GM20431 (cell line): ENCODE data around the gene LHX6.

Experiments
- in situ Hi-C: fragments of 300-500 bp; cut with MseI, MboI; formaldehyde crosslinking; loops from one replicate; pipeline ENCODE4 v1.15.0; 2020; ENCODE audit warnings: low sequenced_read_pairs; ENCODE audit not compliant: unreplicated experiment

The LHX6 gene

DNA sequence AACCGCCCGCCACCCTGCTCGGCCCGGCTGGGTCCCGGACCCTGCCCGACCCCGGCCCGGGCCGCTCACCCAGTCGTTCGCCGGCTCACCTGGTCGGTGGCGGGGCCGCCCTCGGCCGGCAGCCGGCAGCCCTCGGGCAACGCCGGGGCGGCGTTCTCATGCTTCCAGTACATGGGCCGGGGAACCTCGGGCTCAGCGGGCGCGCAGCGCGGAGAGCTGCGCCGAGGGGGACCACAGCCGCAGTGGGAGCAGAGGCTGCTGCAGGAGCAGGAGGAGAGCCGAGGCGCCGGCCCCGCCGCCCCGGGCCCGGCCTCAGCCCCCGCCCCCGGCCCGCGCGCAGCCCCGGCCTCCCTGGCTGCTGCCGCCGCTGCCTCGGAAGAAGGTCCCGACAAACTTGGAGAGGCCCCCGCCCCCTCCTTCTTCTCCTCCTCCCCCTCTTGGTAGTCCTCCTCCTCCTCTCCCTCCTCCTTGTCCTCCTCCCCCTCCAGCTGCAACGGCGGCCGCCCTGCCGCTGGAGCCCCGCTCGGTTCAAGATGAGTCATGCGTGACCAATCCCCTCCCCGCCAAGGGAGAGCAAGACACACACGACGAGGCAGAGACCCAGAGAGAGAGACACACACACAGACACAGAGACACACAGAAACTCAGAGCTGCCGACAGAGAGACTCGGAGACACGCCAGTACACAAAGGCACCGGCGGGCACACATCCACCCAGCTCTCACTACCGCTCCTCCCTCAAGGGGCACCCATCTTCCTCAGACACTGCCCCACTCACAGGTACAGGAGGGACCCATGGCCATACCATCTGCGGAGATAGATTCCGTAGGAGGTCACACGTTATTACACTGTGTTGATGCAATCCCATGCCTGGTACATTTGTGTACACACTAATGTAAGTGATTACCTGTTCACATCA is at the start of gene LHX6:
Gene LHX6, minus strand, starts transcription at position 390 of the 917 bp plus-strand sequence. Its CDS starts 217 bp downstream, at position 173.
- in situ Hi-C loops = no loop called here

DNA sequence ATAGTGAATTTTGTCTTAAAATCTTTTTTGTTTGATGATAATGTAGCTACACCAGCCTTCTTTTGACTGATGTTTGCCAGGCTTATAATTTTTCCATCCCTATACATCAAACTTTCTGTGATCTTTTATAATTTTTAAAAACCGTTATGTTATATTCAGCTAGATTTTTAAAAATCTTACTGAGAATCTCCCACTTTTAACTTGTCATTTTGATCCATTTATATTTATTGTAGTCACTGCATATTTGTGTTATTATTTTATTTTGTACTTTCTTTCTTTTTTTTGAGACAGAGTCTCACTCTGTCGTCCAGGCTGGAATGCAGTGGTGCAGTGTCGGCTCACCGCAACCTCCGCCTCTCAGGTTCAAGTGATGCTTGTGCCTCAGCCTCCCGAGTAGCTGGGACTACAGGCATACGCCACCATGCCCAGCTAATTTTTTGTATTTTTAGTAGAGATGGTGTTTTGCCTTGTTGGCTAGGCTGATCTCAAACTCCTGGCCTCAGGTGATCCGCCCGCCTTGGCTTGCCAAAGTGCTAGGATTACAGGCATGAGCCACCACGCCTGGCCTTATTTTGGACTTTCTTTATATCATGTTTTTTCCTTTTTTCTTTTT is 48.6 kb upstream of the LHX6 start:
- in situ Hi-C loops = no loop called here

DNA sequence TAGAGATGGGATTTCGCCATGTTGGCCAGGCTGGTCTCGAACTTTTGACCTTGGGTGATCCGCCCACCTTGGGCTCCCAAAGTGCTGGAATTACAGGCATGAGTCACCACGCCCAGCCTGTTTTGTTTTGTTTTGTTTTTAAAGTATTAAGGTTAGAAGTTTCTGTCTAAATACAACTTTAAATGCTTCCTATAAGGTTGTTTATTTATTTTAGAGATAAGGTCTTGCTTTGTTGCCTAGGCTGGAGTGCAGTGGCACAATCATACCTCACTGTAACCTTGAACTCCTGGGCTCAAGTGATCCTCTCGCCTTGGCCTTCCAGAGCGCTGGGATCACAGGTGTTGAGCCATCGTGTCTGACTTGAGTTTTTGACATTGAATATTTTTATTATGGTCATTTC is 47.3 kb upstream of the LHX6 start:
- in situ Hi-C loops = no loop called here

DNA sequence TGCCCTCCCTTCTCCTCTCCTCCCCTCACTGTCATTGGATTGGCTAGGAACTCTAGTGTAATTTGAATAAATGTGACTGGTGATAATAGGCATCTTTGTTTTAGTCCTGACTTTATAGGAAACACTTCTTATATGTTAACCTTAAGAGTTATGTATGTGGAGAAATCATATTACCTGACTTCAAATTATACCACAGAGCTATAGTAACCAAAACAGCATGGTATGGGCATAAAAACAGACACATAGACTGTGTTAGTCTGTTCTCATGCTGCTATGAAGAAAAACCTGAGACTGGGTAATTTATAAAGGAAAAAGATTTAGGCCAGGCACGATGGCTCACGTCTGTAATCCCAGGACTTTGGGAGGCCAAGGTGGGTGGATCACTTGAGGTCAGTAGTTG is 45.3 kb upstream of the LHX6 start:
- in situ Hi-C loops = no loop called here

DNA sequence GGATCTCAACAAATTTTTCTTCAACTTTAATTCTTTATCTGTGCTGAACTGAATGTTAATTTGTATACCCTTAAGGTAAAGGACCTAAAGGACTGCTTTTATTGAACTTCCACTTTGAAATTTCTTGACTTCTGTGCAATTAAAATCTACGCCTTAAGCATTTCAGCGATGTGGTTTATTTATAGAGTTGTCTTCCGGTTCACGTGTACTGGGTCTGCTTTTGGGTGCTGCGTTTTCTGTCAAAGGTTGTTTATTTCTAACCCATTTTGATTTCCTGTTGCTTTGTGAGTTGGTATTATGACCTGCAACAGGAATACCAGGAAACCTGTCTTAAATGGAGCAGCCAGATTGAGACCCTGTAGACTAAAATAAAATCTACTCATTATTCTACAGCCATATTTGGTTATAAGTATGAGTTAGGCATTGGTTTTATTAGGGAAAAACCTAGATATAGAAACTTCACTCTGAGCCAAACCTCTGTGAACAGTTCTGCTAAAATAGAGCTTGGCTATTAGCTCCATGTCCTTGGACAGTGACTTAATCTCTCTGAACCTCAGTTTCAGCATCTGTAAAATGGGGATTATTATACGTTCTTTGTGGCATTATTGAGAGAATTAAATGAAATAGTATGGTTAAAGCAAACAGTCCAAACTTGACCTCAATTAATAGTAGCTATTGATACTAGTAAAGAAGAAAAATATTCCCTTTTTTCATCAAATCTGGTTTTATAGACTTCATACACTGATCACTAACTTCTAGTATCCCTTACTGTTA is 39.5 kb upstream of the LHX6 start:
- in situ Hi-C loops = no loop called here

DNA sequence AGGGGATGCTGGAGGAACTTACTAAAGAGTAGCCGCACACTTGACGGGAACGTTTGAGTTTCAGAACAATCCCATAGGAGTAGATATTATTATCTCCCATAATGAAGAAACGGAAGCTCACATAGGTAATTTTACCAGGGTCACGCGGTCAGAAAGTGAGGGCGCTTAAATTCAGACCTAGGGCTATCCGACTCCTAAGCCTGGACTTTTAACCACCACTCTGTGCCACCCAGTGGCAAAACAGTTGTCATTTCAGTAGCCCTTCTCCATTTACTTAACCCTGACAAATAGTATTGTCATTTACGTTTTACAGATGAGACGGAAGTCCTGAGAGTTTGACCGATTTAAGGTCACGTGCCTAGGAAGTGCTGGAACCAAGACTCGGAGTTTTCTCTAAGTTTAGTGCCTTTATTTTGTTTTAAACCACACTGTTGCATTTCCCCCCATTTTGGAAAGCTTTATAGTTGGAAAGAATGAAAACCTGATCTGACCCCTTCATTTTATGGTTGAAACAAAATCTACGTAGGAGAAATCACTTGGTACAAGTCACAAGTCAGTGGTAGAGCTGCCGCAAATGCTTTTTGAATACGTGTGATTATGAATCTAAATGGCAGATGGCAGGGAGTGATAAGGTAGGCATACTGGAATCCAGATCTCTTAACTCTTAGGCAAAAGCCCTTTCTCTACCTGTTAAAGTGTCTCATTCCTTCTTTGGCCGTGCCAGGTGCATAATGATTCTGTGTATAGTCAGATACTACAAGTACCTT is 36.6 kb upstream of the LHX6 start:
- in situ Hi-C loops = no loop called here

DNA sequence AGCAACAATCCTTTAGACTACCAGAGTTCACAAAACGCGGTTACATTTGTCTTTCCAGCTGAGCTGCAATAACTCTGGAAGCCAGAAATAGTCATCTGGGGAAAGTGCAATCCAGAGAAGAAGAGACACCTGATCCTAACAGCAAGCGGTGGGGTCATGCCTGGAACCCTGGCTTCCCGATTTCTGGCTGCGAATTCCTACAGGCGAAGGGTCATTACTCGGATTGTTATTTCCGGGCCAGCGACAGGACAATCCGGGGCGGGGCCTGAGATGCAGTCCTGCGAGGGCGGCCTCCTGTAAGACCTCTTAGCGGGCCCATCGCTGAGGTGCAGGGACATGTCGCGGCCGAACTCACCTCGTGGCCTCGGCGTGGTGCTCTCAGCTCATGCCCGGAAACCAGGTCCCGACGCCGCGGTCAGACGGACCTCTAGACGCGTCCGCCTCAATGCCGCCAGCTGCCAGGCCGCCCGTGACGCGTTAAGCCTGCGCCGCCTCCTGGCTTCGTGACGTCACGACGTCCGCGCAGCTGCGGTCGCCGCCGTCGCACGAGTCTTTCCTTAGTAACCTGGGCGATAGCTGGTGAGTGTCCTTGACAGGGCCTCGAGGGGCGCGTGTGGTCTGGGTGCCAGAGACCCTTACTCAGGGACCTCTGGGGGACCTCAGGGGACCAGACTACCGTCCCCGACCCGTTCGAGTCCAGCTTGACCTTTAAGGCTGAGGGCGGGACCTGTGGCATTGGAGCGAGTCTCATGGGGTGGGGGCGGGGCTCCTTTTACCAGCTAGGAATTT is 35.8 kb upstream of the LHX6 start, which contains the start of the genes MRRF and RBM18:
Gene MRRF, plus strand, starts transcription at position 523 of the 789 bp plus-strand sequence. CDS start 6,010 bp downstream, outside the sequence.
Gene RBM18, minus strand, starts transcription at position 481 of the 789 bp plus-strand sequence. CDS start 3,348 bp downstream, outside the sequence.
- in situ Hi-C loops = no loop called here

DNA sequence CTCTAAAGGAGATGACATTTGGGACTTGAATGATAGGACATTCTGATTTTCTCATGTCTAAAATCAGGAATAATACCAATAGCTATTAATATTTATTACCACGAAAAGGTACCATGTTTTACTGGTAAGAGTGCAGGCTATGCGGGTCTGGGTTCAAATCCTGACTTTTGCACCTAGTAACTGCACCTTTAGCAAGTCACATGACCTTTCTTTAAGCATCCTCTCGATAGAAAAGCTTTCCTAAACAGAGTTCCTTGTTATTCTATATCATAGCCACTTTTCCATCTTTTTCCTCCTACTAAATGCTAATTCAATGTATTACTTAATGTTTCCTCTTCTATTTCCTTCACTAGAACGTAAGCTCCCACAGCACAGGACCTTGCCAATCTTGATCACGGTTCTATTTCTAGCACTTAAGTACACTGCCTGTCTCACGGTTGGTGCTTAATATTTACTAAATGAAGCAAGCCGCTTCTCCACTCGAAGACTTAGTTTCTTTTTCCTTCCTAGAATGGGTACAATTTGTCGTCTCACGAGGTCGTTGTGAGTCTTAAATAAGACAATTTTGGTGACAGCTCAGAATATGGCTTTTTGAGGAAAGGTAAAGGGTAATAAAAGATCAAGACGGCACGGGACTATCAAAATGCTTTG is 35.1 kb upstream of the LHX6 start:
- in situ Hi-C loops = no loop called here

DNA sequence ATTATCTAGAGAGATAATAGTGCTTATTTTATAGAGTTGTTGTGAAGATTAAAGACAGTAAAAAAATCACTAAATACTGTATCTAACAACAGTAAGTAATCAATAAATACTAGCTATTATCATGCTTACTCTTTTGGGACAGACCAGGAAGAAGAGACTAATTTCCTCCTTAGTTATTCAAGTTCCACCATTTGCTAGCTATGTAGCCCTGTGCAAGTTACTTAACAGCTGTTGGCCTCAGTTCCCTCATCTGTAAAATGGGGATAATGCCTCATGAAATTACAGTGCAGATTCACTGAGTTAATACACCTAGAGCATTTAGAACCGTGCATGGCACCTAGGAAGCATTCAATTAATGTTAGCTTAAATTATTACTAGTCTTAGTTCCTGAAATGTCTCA is 33.3 kb upstream of the LHX6 start:
- in situ Hi-C loops = no loop called here

DNA sequence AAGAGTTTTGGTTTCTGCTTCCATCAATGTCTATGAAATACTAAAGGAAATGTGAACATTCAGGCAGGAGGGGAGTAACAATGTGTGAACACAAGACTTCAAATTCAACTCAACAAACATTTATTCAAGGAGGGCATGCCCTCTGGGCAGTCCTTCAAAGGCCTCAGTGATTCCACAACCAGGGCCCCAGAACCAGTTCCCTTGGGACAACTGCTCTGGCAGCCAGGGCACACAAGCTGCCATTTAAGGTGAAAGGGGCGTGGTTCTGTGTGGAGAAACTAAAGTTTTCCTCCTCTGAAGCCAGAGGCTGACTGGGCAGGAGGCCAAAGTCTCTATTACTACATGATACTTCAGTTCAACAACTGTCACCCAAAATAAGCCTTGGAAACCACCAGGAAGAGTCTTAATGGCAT is 32.7 kb upstream of the LHX6 start:
- in situ Hi-C loops = no loop called here

DNA sequence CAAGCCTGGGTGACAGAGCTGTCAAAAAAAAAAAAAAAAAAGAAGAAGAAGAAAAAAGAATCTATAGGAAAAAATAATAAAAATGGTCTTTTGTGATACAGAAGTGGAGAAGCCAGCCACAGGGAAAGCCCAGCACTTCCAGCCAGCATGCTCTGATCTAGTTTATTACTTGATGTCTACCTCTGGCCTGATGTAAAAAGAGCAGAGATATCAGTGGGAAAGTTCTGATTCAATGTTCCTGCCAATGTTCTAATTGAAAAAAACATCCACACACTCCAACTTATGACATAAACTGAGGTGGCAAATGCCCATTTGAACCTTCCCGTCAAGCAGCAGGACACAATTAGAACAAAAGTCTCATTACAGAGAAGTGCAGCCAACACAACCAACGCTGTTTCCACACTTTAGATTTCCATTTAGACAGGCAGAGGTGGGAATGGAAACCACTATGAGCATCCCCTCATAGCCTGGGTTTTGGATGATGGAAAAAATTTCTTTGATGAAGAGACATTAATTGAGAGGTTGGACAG is 30.2 kb upstream of the LHX6 start:
- in situ Hi-C loops = no loop called here

DNA sequence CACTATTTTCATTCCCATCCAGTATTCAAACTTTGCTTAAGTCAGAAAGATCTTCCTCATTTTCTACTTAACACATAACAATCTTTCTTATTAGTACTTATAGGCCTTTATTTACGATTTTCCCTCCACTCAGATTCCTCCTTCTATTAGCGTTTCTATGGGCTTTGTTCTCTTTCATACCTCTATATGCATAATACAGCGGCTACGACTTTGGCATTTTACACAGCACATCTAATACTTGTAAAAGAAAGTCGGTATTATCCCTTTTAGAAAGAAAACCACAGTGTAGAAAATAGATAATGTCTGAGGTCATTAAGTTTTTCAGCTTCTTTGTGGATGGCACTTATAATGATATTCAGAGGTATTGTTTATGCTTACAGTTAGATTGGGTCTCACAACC is 27.4 kb upstream of the LHX6 start:
- in situ Hi-C loops = no loop called here

DNA sequence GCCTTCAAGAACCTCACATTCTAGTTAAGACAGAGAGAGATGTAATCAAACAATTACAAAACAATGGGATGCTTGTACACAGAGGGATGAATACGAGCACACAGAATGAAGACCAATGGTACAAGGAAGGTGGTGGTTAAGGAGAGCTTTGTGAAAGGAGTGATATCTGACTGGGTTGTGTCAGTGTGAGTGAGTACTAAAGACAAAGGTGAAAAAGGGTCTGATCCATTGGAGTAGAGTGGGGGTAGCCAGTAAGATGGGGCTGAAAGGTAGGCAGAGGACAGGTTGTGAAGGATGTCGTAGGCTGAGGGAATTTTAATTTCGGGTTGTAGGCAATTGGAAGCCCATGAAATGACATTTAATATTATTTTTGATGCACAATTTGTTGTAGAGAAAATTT is 26.0 kb upstream of the LHX6 start:
- in situ Hi-C loops = no loop called here

DNA sequence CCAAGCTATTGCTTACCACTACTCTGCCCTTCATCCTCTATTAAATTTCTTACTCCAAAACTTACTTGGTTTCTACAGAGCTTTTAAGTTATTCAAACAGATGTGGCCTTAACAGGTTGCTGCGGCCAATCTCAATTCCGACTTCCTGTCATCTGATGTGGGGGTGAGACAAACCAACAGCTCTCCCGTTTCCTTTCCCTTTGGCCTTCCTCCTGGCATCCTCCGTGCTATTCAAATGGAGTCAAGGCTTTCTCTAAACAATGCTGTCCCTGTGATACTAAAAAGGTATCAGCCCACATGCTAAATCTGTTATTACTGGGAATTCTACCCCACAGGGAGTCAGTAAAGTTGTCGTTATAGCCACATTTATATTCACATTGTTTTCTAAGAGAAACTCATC is 24.0 kb upstream of the LHX6 start:
- in situ Hi-C loops = no loop called here

DNA sequence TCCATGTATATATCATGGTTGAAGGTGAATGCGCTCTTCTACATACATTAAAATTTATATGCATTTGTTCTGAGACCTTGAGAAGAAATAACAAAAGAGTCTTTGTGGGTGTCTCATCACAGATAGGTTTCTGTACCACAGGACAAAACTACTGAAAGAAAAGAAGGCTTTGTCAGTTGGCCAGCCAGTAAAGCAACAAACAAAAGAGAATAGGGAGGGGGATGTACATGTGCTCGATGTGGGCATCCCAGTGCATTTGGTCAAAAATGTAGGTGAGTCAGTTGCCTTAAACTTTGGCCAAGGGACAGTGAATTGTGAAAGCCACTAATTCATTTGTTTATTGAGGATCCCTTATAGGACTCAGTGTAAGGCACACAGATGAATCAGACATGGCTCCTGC is 22.6 kb upstream of the LHX6 start:
- in situ Hi-C loops = no loop called here

DNA sequence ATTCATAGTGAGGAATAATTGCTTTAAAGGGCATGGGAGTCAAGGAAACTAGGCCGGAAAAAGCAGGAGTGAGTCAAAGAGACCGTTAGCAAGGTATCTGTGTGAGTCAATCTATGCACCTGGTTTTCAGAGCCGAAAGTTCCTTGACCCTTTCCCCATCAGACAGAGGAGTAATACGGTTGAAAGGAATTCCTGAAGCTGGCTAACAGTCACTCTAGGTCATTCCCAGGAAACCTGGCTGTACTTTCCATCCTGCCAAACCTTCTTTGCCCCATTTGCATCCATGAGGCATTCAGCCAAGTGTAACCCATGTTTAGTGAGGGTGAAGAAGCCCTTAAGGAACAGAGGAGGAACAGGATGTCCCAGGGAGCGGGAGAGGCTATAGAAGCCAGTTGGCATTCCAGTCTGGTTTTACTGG is 19.7 kb upstream of the LHX6 start:
- in situ Hi-C loops = no loop called here

DNA sequence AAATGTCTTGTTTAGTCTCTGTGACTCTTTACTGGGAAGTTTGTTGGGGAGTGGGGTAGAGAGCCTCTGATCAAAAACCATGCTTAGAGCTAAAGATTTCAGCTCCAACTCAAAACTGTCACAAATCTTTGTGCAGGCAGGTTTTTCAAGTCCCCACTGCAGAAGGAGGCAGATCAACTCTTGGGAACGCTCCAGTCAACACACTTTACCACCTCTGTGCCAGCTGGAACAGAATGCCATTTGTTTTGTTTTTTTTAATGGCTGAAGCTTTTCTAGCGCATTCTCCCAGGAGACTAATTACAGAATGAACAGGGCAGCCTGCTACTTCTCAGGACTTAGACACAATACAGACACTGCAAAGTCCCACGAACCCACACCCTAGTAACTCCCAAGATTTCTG is 17.9 kb upstream of the LHX6 start:
- in situ Hi-C loops = no loop called here

DNA sequence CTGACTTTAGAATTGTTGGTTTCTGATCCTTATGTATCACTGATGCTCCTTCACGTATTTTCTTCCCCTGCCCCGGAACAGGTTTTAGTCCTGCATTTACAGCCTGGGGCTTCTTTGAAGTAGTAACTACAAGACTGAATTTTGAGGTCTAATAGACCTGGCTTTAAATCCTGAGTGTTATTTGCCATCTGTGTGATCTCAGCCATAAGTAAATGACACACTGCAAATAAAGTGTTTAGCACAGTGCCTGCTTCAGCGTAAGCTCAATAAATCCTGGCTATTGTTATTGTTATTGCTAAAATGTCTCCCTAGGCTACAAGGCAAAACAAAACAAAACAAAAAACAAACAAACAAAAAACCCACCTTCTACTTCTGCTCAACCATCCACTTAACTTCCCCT is 15.6 kb upstream of the LHX6 start:
- in situ Hi-C loops = no loop called here
